OCI-LY3 (cell line): Measurements from ENCODE around the gene CD300LD.

Experiments
- H2AFZ ChIP-seq: fragments of 200-600, 300-600 bp; shearing (Covaris generic); 2 replicates; pipeline ENCODE4 v1.6.0; 2014; ENCODE audit warnings: antibody characterized with exemption, low read depth, low read length
- H3K27ac ChIP-seq: fragments of 200-600, 300-600 bp; sonication (generic); 2 replicates; pipeline ENCODE4 v1.5.1; 2014; ENCODE audit warnings: mild to moderate bottlenecking, low read length, moderate library complexity, mixed read lengths
- H3K27me3 ChIP-seq: fragments of 200-600, 300-600 bp; sonication (generic); 2 replicates; pipeline ENCODE4 v1.6.1; 2014; ENCODE audit warnings: low read depth, low read length, mixed read lengths
- H3K36me3 ChIP-seq: fragments of 200-600, 300-600 bp; sonication (generic); replicated peaks from 2 replicates; pipeline ENCODE3; 2014; ENCODE audit warnings: low read depth, low read length, mixed read lengths
- H3K4me1 ChIP-seq: fragments of 300-600, 200-600 bp; sonication (generic); 2 replicates; pipeline ENCODE4 v1.6.1; 2014; ENCODE audit warnings: low read length, mixed read lengths
- H3K4me2 ChIP-seq: fragments of 200-600, 300-600 bp; sonication (generic); 2 replicates; pipeline ENCODE4 v1.6.1; 2014; ENCODE audit warnings: low read length, mixed read lengths
- H3K4me3 ChIP-seq: fragments of 300-600, 200-600 bp; sonication (generic); 2 replicates; pipeline ENCODE4 v1.5.1; 2014; ENCODE audit warnings: antibody characterized with exemption, mild to moderate bottlenecking, low read length, moderate library complexity
- H3K79me2 ChIP-seq: fragments of 300-600, 200-600 bp; shearing (Covaris generic); 2 replicates; pipeline ENCODE4 v1.6.1; 2014; ENCODE audit warnings: mild to moderate bottlenecking, low read length, mixed read lengths
- H3K9ac ChIP-seq: fragments of 300-600, 200-600 bp; shearing (Covaris generic); 2 replicates; pipeline ENCODE4 v1.6.0; 2014; ENCODE audit warnings: mild to moderate bottlenecking, low read length, moderate library complexity
- H3K9me3 ChIP-seq: fragments of 200-600, 300-600 bp; shearing (Covaris generic); 2 replicates; pipeline ENCODE4 v1.6.1; 2014; ENCODE audit warnings: low read length, mixed read lengths; ENCODE audit not compliant: insufficient read depth
- H4K20me1 ChIP-seq: fragments of 200-600, 300-600 bp; sonication (generic); 2 replicates; pipeline ENCODE4 v1.6.1; 2016; ENCODE audit warnings: low read length, mixed read lengths; ENCODE audit not compliant: insufficient read depth
- CTCF ChIP-seq: fragments of 200-600, 300-600 bp; sonication (generic); IDR thresholded peaks from 2 replicates; pipeline ENCODE4 v1.5.1; 2014; ENCODE audit warnings: antibody characterized with exemption, low read length, low read depth
- EZH2phosphoT487 ChIP-seq: fragments of 200-600 bp; shearing (Covaris generic); IDR thresholded peaks from 2 replicates; pipeline ENCODE4 v1.6.1; 2018; ENCODE audit warnings: antibody characterized with exemption, mixed run types, low read depth

The CD300LD gene

GRCh38 chr17:74607221-74607620 is 15.1 kb upstream of the CD300LD start:
- TF ChIP-seq CTCF, result no peak
- TF ChIP-seq EZH2phosphoT487, result no peak
- no peak overlapping the region for H3K4me2 ChIP-seq

GRCh38 chr17:74606050-74606449 is 14.0 kb upstream of the CD300LD start:
- Histone ChIP-seq H3K9me3 (no peaks in the 10 kb centered on the region), H3K4me1 (peaks cover 7% of the 10 kb centered on the region), H4K20me1 (0 out of 2 replicates have a peak, but pooled peaks cover 3% of the 10 kb centered on the region), H3K79me2 (no peaks in the 10 kb centered on the region), H3K27ac (no peak overlapping the region), H3K9ac (no peak overlapping the region), H3K27me3 (peaks cover 70% of the 10 kb centered on the region), H3K36me3 (no peaks in the 10 kb centered on the region), H2AFZ (no peak overlapping the region), H3K4me3 (no peak overlapping the region), H3K4me2 (no peak overlapping the region)
- TF ChIP-seq EZH2phosphoT487 (no peak), CTCF (no peak)

More at GRCh38 chr17:74607221-74607620, 15.1 kb upstream of the CD300LD start:
- Histone ChIP-seq H4K20me1 (0 out of 2 replicates have a peak, but pooled peaks cover 3% of the 10 kb centered on the region), H3K9me3 (no peaks in the 10 kb centered on the region), H3K4me3 (no peak overlapping the region), H3K27me3 (peaks cover 79% of the 10 kb centered on the region), H3K36me3 (no peaks in the 10 kb centered on the region), H3K9ac (no peak overlapping the region), H2AFZ (no peak overlapping the region), H3K27ac (no peak overlapping the region), H3K4me1 (peaks cover 7% of the 10 kb centered on the region), H3K79me2 (no peaks in the 10 kb centered on the region)

GRCh38 chr17:74605361-74605760 is 13.3 kb upstream of the CD300LD start:
- Histone ChIP-seq H3K4me3 (no peak overlapping the region), H3K36me3 (no peaks in the 10 kb centered on the region), H2AFZ (no peak overlapping the region), H3K9me3 (no peaks in the 10 kb centered on the region), H3K4me1 (peaks cover 7% of the 10 kb centered on the region), H4K20me1 (0 out of 2 replicates have a peak, but pooled peaks cover 1% of the 10 kb centered on the region), H3K27ac (no peak overlapping the region), H3K27me3 (peaks cover 67% of the 10 kb centered on the region), H3K9ac (no peak overlapping the region), H3K4me2 (no peak overlapping the region), H3K79me2 (no peaks in the 10 kb centered on the region)
- TF ChIP-seq CTCF (no peak), EZH2phosphoT487 (no peak)

GRCh38 chr17:74604761-74605160 is 12.7 kb upstream of the CD300LD start:
- Histone ChIP-seq H3K4me3 (no peak overlapping the region), H3K27ac (no peak overlapping the region), H4K20me1 (no peaks in the 10 kb centered on the region), H3K9me3 (no peaks in the 10 kb centered on the region), H3K27me3 (peaks cover 62% of the 10 kb centered on the region), H3K79me2 (no peaks in the 10 kb centered on the region), H3K9ac (no peak overlapping the region), H3K4me2 (no peak overlapping the region), H2AFZ (no peak overlapping the region), H3K36me3 (no peaks in the 10 kb centered on the region), H3K4me1 (peaks cover 8% of the 10 kb centered on the region)
- TF ChIP-seq CTCF (no peak), EZH2phosphoT487 (no peak)
